OCI-LY3 (cell line): ENCODE measurements around the gene TMEM120A.
"Not testable (repeated sequence)": the region's sequence is repeated elsewhere in the genome, so short reads cannot be mapped to it uniquely, and the experiment has no call there.

Experiments
- H2AFZ ChIP-seq: fragments of 200-600, 300-600 bp; shearing (Covaris generic); 2 replicates; pipeline ENCODE4 v1.6.0; 2014; ENCODE audit warnings: antibody characterized with exemption, low read depth, low read length
- H3K27ac ChIP-seq: fragments of 200-600, 300-600 bp; sonication (generic); 2 replicates; pipeline ENCODE4 v1.5.1; 2014; ENCODE audit warnings: mild to moderate bottlenecking, low read length, moderate library complexity, mixed read lengths
- H3K27me3 ChIP-seq: fragments of 200-600, 300-600 bp; sonication (generic); 2 replicates; pipeline ENCODE4 v1.6.1; 2014; ENCODE audit warnings: low read depth, low read length, mixed read lengths
- H3K36me3 ChIP-seq: fragments of 200-600, 300-600 bp; sonication (generic); replicated peaks from 2 replicates; pipeline ENCODE3; 2014; ENCODE audit warnings: low read depth, low read length, mixed read lengths
- H3K4me1 ChIP-seq: fragments of 300-600, 200-600 bp; sonication (generic); 2 replicates; pipeline ENCODE4 v1.6.1; 2014; ENCODE audit warnings: low read length, mixed read lengths
- H3K4me2 ChIP-seq: fragments of 200-600, 300-600 bp; sonication (generic); 2 replicates; pipeline ENCODE4 v1.6.1; 2014; ENCODE audit warnings: low read length, mixed read lengths
- H3K4me3 ChIP-seq: fragments of 300-600, 200-600 bp; sonication (generic); 2 replicates; pipeline ENCODE4 v1.5.1; 2014; ENCODE audit warnings: antibody characterized with exemption, mild to moderate bottlenecking, low read length, moderate library complexity
- H3K79me2 ChIP-seq: fragments of 300-600, 200-600 bp; shearing (Covaris generic); 2 replicates; pipeline ENCODE4 v1.6.1; 2014; ENCODE audit warnings: mild to moderate bottlenecking, low read length, mixed read lengths
- H3K9ac ChIP-seq: fragments of 300-600, 200-600 bp; shearing (Covaris generic); 2 replicates; pipeline ENCODE4 v1.6.0; 2014; ENCODE audit warnings: mild to moderate bottlenecking, low read length, moderate library complexity
- H3K9me3 ChIP-seq: fragments of 200-600, 300-600 bp; shearing (Covaris generic); 2 replicates; pipeline ENCODE4 v1.6.1; 2014; ENCODE audit warnings: low read length, mixed read lengths; ENCODE audit not compliant: insufficient read depth
- H4K20me1 ChIP-seq: fragments of 200-600, 300-600 bp; sonication (generic); 2 replicates; pipeline ENCODE4 v1.6.1; 2016; ENCODE audit warnings: low read length, mixed read lengths; ENCODE audit not compliant: insufficient read depth
- CTCF ChIP-seq: fragments of 200-600, 300-600 bp; sonication (generic); IDR thresholded peaks from 2 replicates; pipeline ENCODE4 v1.5.1; 2014; ENCODE audit warnings: antibody characterized with exemption, low read length, low read depth
- EZH2phosphoT487 ChIP-seq: fragments of 200-600 bp; shearing (Covaris generic); IDR thresholded peaks from 2 replicates; pipeline ENCODE4 v1.6.1; 2018; ENCODE audit warnings: antibody characterized with exemption, mixed run types, low read depth

The TMEM120A gene

GRCh38 chr7:76008156-76008687, 13.8 kb upstream of the TMEM120A start:
- Histone ChIP-seq H3K36me3 (no peaks in the 10 kb centered on the region), H3K9ac (no peak overlapping the region), H3K79me2 (no peaks in the 10 kb centered on the region), H3K27ac (peak overlapping the region; percentile 1; the same call in 1 of the 2 replicates), H3K4me3 (no peak overlapping the region), H4K20me1 (no peaks in the 10 kb centered on the region), H3K27me3 (no peaks in the 10 kb centered on the region), H3K4me1 (peaks cover 27% of the 10 kb centered on the region), H3K4me2 (peak overlapping the region; percentile 44; the same call in 1 of the 2 replicates), H3K9me3 (no peaks in the 10 kb centered on the region), H2AFZ (no peak overlapping the region)
- TF ChIP-seq EZH2phosphoT487 (no peak), CTCF (no peak)

GRCh38 chr7:76005004-76005403, 10.6 kb upstream of the TMEM120A start:
- not testable (repeated sequence) for H3K36me3 ChIP-seq, H3K27me3 ChIP-seq, H3K27ac ChIP-seq, H4K20me1 ChIP-seq, H3K9me3 ChIP-seq, H3K79me2 ChIP-seq, H2AFZ ChIP-seq, H3K4me2 ChIP-seq, H3K4me3 ChIP-seq, H3K9ac ChIP-seq
- H3K4me1 ChIP-seq, result peaks cover 21% of the 10 kb centered on the region

- no peaks in the 10 kb centered on the region for H4K20me1 ChIP-seq
- no peaks in the 10 kb centered on the region for H3K9me3 ChIP-seq
- no peak for TF ChIP-seq CTCF
- TF ChIP-seq EZH2phosphoT487, result no peak
- H2AFZ ChIP-seq, result no peak overlapping the region
- no peaks in the 10 kb centered on the region for H3K79me2 ChIP-seq
- peaks cover 5% of the 10 kb centered on the region for H3K4me1 ChIP-seq
- H3K9ac ChIP-seq, result no peak overlapping the region
- H3K4me2 ChIP-seq, result no peak overlapping the region
- no peak overlapping the region for H3K4me3 ChIP-seq
- no peaks in the 10 kb centered on the region for H3K36me3 ChIP-seq
- H3K27me3 ChIP-seq, result no peaks in the 10 kb centered on the region
- H3K27ac ChIP-seq, result no peak overlapping the region
Observed at GRCh38 chr7:76003351-76003750, 9.0 kb upstream of the TMEM120A start.

GRCh38 chr7:76002822-76003221, 8.4 kb upstream of the TMEM120A start:
- Histone ChIP-seq H3K9ac (no peak overlapping the region), H3K4me1 (no peaks in the 10 kb centered on the region; the same call in 1 of the 2 replicates), H3K4me2 (no peak overlapping the region), H3K9me3 (no peaks in the 10 kb centered on the region), H4K20me1 (no peaks in the 10 kb centered on the region), H3K36me3 (no peaks in the 10 kb centered on the region), H3K27me3 (no peaks in the 10 kb centered on the region), H3K79me2 (no peaks in the 10 kb centered on the region), H3K4me3 (no peak overlapping the region), H2AFZ (no peak overlapping the region), H3K27ac (no peak overlapping the region)
- no peak for TF ChIP-seq EZH2phosphoT487
- no peak for TF ChIP-seq CTCF
